K562 (cell line): Measurements from ENCODE around the gene MRPS6. TPM values are rescaled to one million over a fixed set of nuclear protein-coding genes. Genes with fewer than 3 reads are reported as not detected.

ENCODE experiments used
- ATF7 ChIP-seq: fragments of 450-650 bp; IDR thresholded peaks from 2 replicates; pipeline ENCODE4 v1.7.1; 2014; ENCODE audit warnings: mild to moderate bottlenecking, moderate library complexity
- BACH1 ChIP-seq: fragments of 200-800 bp; sonication (Bioruptor generic); IDR thresholded peaks from 2 replicates; pipeline ENCODE4 v1.6.1; 2016; ENCODE audit warnings: missing genetic modification characterization, missing compliant biosample characterization
- ETS2 ChIP-seq: IDR thresholded peaks from 2 replicates; pipeline ENCODE4 v1.6.1; 2016; ENCODE audit warnings: borderline replicate concordance, missing genetic modification characterization, mild to moderate bottlenecking, moderate library complexity, missing compliant biosample characterization; ENCODE audit not compliant: poor library complexity, severe bottlenecking
- FIP1L1 ChIP-seq: fragments of 200-400 bp; formaldehyde crosslinking; IDR thresholded peaks from 2 replicates; pipeline ENCODE4 v1.6.1; 2018; ENCODE audit warnings: mild to moderate bottlenecking, low read depth, low read length; ENCODE audit not compliant: poor library complexity, severe bottlenecking
- RBBP5 ChIP-seq: fragments of 200-600 bp; sonication (generic); IDR thresholded peaks from 2 replicates; pipeline ENCODE4 v1.6.1; 2012; ENCODE audit warnings: borderline replicate concordance, mild to moderate bottlenecking, low read length, control low read depth, inconsistent platforms; ENCODE audit not compliant: insufficient read depth, poor library complexity, severe bottlenecking
- RCOR1 ChIP-seq, 2 experiments: IDR thresholded peaks; 2 replicates each; pipeline ENCODE4 v1.6.1; 2012; ENCODE audit warnings: low read depth in 2 of 2, low read length in 2 of 2, borderline replicate concordance in 1 of 2, improper control_type of control experiment in 1 of 2
- SMARCB1 ChIP-seq: IDR thresholded peaks from 2 replicates; pipeline ENCODE4 v1.6.1; 2011; ENCODE audit warnings: improper control_type of control experiment, low read depth; ENCODE audit not compliant: insufficient read length
- ZBED1 ChIP-seq: IDR thresholded peaks from 2 replicates; pipeline ENCODE4 v1.6.1; 2014
- ZNF445 ChIP-seq: fragments of 250-450 bp; sonication (Bioruptor Pico); IDR thresholded peaks from 2 replicates; pipeline ENCODE4 v1.4.0; 2020; ENCODE audit warnings: low read depth, mild to moderate bottlenecking, moderate library complexity
- polyA plus RNA-seq, 8 experiments: library from polyadenylated mRNA; depleted of rRNA in 4 of 8; stranded (reverse) in 5 of 8; unstranded in 3 of 8; fragments of >200 nt; fragmentation: Nextera tagmentation in 2 of 8; fragmentation: Illumina TruSeq in 1 of 8; extraction: Ambion mirVana in 2 of 8; extraction: Trizol in 1 of 8; gene quantifications; 2 replicates each; pipeline versions ENCODE4 v1.2.1 to v1.2.3, GENCODE V29; 2011 to 2014; ENCODE audit warnings: inconsistent platforms in 1 of 8, missing spikeins in 1 of 8
- total RNA-seq, 7 experiments: library from RNA; depleted of rRNA in 6 of 7; stranded (reverse); fragments of >200 nt in 6 of 7; fragmentation: Illumina TruSeq in 2 of 7; extraction: Trizol in 2 of 7; gene quantifications; 2 replicates each; pipeline versions ENCODE4 v1.2.1 to v1.2.3, GENCODE V29; 2011 to 2021; ENCODE audit warnings: low replicate concordance in 1 of 7
- TF ChIP-seq, protein P1 (sequence below): sonication (generic); formaldehyde crosslinking; IDR thresholded peaks from 2 replicates; pipeline ENCODE4 v1.8.1; 2023; ENCODE audit warnings: mild to moderate bottlenecking, missing genetic modification reagents, moderate library complexity
- TF ChIP-seq, protein P2 (sequence below), 2 experiments: fragments of 450-650 bp; IDR thresholded peaks; 2 replicates each; pipeline ENCODE4 v1.6.1; 2016; ENCODE audit warnings: mild to moderate bottlenecking in 2 of 2, borderline replicate concordance in 1 of 2, low read depth in 1 of 2, moderate library complexity in 1 of 2

Gene MRPS6
- total and polyA plus RNA-seq, 9 of the 15 experiments (the other 6 are each of a cell fraction or from before 2014, with no cell fraction given) = 26.1 to 72.0 (median 39.3) TPM

DNA sequence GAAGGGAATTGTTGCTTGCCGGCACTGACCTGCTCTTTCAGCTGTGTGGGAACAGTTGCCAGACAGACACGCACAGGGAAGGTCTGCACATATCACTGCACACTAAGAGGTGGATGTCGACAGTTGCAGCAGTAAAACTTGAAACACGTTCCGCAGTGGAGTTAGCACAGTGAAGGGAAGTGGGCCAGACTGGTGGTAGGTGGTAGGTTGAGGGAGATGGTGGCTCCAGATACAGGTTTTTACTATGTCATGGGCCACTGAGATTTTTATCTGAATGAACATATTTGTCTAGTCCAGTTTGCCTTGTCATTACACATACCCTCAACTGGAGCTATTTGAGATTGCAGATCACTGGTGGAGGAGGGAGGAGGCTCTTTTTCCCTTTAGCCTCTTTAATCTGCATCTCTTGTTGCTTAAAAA, 13.5 kb downstream of the MRPS6 start (continued):
- TF ChIP-seq RCOR1 (IDR thresholded peaks at IDR 0.05; ENCODE audit: borderline replicate concordance in 1 of 2, low read depth in 2 of 2, low read length in 2 of 2) (peak in 1 of 2 experiments; percentile 79; a peak in 2 of 4 replicates), RBBP5 (no peak), ATF7 (0 out of 2 replicates have a peak, but pooled peaks have one; percentile 30), FIP1L1 (no peak), ZNF445 (CRISPR knock-in tag) (no peak), ZBED1 (no peak), SMARCB1 (no peak), ETS2 (tag) (no peak), BACH1 (peak; percentile 53; the same call in 1 of the 2 replicates)
- TF ChIP-seq, protein P1, sequence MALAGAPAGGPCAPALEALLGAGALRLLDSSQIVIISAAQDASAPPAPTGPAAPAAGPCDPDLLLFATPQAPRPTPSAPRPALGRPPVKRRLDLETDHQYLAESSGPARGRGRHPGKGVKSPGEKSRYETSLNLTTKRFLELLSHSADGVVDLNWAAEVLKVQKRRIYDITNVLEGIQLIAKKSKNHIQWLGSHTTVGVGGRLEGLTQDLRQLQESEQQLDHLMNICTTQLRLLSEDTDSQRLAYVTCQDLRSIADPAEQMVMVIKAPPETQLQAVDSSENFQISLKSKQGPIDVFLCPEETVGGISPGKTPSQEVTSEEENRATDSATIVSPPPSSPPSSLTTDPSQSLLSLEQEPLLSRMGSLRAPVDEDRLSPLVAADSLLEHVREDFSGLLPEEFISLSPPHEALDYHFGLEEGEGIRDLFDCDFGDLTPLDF (CRISPR knock-in tag) = no peak
- TF ChIP-seq, protein P2, sequence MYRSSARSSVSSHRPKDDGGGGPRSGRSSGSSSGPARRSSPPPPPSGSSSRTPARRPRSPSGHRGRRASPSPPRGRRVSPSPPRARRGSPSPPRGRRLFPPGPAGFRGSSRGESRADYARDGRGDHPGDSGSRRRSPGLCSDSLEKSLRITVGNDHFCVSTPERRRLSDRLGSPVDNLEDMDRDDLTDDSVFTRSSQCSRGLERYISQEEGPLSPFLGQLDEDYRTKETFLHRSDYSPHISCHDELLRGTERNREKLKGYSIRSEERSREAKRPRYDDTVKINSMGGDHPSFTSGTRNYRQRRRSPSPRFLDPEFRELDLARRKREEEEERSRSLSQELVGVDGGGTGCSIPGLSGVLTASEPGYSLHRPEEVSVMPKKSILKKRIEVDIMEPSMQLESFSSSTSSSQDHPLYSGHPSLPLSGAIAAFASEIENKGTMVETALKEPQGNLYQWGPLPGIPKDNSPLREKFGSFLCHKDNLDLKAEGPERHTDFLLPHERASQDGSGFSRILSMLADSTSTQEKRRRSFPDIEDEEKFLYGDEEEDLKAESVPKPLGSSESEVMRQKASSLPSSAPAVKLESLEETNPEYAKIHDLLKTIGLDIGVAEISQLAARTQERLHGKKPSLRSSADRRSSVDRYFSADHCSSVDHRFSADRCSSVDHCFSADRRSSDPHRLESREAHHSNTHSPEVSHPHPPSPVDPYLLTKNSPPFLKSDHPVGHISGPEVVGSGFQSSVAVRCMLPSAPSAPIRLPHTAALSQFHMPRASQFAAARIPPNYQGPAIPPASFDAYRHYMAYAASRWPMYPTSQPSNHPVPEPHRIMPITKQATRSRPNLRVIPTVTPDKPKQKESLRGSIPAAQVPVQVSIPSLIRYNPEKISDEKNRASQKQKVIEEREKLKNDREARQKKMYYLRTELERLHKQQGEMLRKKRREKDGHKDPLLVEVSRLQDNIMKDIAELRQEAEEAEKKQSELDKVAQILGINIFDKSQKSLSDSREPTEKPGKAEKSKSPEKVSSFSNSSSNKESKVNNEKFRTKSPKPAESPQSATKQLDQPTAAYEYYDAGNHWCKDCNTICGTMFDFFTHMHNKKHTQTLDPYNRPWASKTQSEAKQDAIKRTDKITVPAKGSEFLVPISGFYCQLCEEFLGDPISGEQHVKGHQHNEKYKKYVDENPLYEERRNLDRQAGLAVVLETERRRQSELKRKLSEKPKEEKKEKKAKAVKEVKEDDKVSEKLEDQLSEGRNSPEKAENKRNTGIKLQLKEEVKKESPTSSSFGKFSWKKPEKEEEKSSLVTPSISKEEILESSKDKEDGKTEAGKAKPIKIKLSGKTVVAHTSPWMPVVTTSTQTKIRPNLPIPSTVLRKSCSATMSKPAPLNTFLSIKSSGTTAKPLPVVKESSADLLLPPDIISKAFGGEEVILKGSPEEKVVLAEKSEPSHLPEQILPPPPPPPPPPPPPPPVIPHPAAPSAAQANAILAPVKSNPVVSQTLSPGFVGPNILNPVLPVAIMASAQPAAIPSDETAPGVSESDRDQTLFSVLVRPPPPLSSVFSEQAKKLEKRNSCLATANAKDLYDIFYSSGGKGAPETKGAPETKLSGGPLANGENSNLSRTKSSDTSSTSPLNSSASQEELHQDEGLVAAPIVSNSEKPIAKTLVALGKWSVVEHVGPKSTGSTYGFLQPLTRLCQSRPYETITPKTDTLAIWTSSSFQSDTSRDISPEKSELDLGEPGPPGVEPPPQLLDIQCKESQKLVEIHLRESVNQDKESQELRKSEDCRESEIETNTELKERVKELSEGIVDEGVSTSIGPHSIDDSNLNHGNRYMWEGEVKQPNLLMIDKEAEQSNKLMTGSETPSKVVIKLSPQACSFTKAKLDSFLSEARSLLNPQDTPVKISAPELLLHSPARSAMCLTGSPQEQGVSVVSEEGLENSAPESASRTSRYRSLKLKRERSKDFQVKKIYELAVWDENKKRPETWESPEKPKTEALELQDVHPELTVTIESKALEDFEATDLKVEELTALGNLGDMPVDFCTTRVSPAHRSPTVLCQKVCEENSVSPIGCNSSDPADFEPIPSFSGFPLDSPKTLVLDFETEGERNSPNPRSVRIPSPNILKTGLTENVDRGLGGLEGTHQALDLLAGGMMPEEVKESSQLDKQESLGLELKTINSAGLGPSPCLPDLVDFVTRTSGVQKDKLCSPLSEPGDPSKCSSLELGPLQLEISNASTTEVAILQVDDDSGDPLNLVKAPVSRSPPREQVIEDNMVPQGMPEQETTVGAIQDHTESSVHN (IDR thresholded peaks at IDR 0.05; ENCODE audit: borderline replicate concordance in 1 of 2, low read depth in 1 of 2) = 0 out of 4 replicates have a peak, but pooled peaks of 1 of the 2 experiments have one; percentile 17
